Osteoblast (primary cell): ENCODE data around the gene SART3. TPM values are rescaled to one million over a fixed set of nuclear protein-coding genes. Genes with fewer than 3 reads are reported as not detected.
"Not testable (repeated sequence)": the region's sequence is repeated elsewhere in the genome, so short reads cannot be mapped to it uniquely, and the experiment has no call there.

ENCODE experiments used
- DNase-seq: peaks from one replicate; pipeline ENCODE4 v3.0.0; 2011; ENCODE audit warnings: low spot score, mixed read lengths; ENCODE audit not compliant: insufficient read length; ENCODE audit errors: missing footprints
- H2AFZ ChIP-seq: 2 replicates; pipeline ENCODE4 v1.6.0; 2011; ENCODE audit warnings: mild to moderate bottlenecking, low read length
- H3K27ac ChIP-seq: 2 replicates; pipeline ENCODE4 v1.5.1; 2011; ENCODE audit warnings: mild to moderate bottlenecking, low read depth, low read length, moderate library complexity
- H3K27me3 ChIP-seq: 2 replicates; pipeline ENCODE4 v1.6.0; 2012; ENCODE audit warnings: mild to moderate bottlenecking, control low read depth, inconsistent platforms, low read length, moderate library complexity; ENCODE audit not compliant: insufficient read depth
- H3K36me3 ChIP-seq: 2 replicates; pipeline ENCODE4 v1.5.1; 2011; ENCODE audit warnings: mild to moderate bottlenecking, low read length, control low read depth, moderate library complexity; ENCODE audit not compliant: insufficient read depth
- H3K4me1 ChIP-seq: 2 replicates; pipeline ENCODE4 v1.5.1; 2011; ENCODE audit warnings: mild to moderate bottlenecking, low read length, control low read depth, moderate library complexity; ENCODE audit not compliant: insufficient read depth
- H3K4me2 ChIP-seq: 2 replicates; pipeline ENCODE4 v1.6.0; 2011; ENCODE audit warnings: mild to moderate bottlenecking, low read length; ENCODE audit not compliant: insufficient read depth
- H3K4me3 ChIP-seq: fragments of 200-600 bp; sonication (generic); 3 replicates; pipeline ENCODE4 v1.5.1; 2012; ENCODE audit warnings: mild to moderate bottlenecking, low read length, inconsistent platforms; ENCODE audit not compliant: insufficient read depth
- H3K79me2 ChIP-seq: 2 replicates; pipeline ENCODE4 v1.6.0; 2012; ENCODE audit warnings: mild to moderate bottlenecking, low read length, control low read depth, inconsistent platforms; ENCODE audit not compliant: insufficient read depth
- H3K9me3 ChIP-seq: 2 replicates; pipeline ENCODE4 v1.5.1; 2011; ENCODE audit warnings: low read depth, low read length, control low read depth
- H4K20me1 ChIP-seq: 2 replicates; pipeline ENCODE4 v1.6.0; 2012; ENCODE audit warnings: mild to moderate bottlenecking, low read length, control low read depth; ENCODE audit not compliant: insufficient read depth
- CTCF ChIP-seq: IDR thresholded peaks from 2 replicates; pipeline ENCODE4 v1.5.1; 2011; ENCODE audit warnings: mild to moderate bottlenecking, low read depth, low read length, moderate library complexity; ENCODE audit errors: extremely low read depth
- total RNA-seq: library from RNA; depleted of rRNA; stranded (reverse); fragments of >200 nt; gene quantifications from 2 replicates; pipeline ENCODE4 v1.2.3, GENCODE V29; 2012

The SART3 gene
- total RNA-seq, 1 donor: 57.9 TPM

DNA sequence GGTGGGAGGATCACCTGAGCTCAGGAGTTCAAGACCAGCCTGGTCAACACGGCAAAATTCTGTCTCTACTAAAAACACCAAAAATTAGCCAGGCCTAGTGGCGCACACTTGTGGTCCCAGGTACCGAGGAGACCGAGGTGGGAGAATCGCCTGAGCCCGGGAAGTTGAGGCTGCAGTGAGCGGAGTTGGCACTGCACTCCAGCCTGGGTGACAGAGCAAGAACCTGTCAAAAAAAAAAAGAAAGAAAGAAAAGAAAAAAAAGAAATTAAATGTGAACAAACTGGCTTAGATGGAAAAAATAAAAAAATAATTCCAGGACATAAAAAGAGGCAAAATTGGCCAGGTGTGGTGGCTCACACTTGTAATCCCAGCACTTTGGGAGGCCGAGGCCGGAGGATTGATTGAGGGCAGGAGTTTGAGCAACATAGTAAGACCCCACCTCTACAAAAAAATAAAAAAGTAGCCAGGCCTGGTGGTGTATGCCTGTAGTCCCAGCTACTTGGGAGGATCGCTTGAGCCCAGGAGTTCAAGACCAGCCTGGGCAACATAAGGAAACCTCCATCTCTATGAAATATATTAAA, 33.4 kb upstream of the SART3 start:
- Histone ChIP-seq H3K4me1 (peaks cover 8% of the 10 kb centered on the region), H3K9me3 (no peaks in the 10 kb centered on the region), H3K79me2 (peaks cover 8% of the 10 kb centered on the region), H3K36me3 (peaks cover 4% of the 10 kb centered on the region), H3K27ac (no peak overlapping the region), H3K27me3 (no peaks in the 10 kb centered on the region), H2AFZ (no peak overlapping the region), H3K4me2 (no peak overlapping the region), H4K20me1 (peaks cover 3% of the 10 kb centered on the region), H3K4me3 (no peak overlapping the region)
- DNase-seq: no peak
- TF ChIP-seq CTCF: no peak

DNA sequence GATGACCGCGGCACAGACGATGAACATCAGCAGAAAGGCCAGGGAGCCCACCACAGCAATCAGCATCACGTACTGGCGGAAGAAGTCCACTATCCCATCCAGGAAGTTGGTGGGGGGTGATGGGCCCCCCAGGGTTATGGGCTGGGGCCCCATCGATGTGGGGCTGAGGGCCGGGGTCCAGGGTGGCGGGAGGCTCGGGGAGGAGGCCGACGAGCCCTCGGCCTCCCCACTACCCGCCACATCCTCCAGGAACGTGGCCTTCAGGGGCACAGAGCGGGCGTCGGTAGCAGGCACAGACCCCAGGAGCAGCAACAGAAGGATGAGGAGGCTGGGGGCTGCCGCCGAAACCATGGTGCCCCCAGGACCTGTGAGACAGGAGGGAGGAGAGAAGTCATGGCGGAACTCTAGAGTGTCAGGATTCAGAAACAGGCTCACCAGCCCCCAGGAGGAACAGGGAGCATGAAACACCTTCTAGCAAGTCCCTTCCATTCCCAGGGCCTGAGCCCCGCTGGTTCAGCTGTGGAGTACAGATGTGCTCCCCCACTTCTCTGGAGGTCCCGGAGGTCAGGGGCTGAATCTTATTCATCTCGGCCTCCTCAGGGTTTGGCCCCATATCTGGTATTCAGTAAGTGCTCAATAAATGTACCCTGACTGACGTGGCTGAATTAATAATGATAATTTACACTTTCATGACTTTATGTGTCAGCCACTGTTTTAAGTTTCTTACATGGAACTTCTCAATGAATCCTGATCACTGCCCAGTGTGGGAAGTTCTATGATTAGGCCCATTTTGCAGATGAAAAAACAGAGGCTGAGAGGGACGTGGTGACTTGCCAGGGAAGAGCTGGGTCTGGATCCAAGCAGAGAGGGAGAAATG, 31.3 kb upstream of the SART3 start:
- Histone ChIP-seq H2AFZ (no peak overlapping the region), H3K27me3 (no peaks in the 10 kb centered on the region), H3K79me2 (peaks cover 8% of the 10 kb centered on the region), H3K36me3 (peaks cover 4% of the 10 kb centered on the region), H3K4me3 (no peak overlapping the region), H4K20me1 (peaks cover 3% of the 10 kb centered on the region), H3K27ac (no peak overlapping the region), H3K9me3 (no peaks in the 10 kb centered on the region), H3K4me1 (peaks cover 6% of the 10 kb centered on the region), H3K4me2 (no peak overlapping the region)
- peak; percentile 66 for DNase-seq
- TF ChIP-seq CTCF: no peak

DNA sequence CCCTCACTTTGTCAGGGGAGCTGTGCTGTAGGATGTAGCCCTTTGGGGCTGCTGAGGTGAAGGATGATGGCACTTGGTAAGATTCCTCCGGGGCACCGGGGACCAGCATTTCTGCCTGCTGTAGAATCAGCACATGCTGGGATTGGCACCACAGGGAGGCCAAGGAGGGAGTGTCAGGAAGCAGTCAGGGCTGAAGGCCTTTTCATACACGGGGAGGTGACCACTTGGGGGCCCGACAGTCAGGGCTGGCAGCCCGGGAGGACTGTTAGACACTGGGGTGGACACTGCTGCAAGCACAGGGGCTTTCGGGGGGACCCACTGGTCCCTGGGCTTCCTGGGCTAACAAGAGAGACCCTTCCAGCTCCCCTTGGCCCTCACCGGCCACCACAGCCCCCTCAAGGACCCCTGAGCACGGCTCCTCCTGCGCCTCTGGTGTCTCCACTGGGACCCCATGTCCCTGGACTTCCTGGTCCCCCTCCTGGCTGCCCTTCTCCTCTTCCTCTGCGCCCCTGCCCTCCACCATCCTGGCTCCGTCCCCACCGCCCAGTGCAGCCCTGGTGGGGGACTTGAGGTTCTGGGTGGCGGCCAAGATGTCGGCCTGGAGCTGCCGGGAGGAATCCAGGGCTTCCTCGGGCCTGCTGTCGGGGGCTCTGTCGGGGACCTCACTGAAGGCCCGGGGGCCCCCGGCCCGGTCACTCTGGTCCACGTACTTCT, 30.5 kb upstream of the SART3 start:
- Histone ChIP-seq H2AFZ (no peak overlapping the region), H4K20me1 (peaks cover 3% of the 10 kb centered on the region), H3K4me1 (no peaks in the 10 kb centered on the region), H3K36me3 (peaks cover 4% of the 10 kb centered on the region), H3K4me2 (no peak overlapping the region), H3K4me3 (no peak overlapping the region), H3K79me2 (peaks cover 4% of the 10 kb centered on the region), H3K9me3 (no peaks in the 10 kb centered on the region), H3K27ac (no peak overlapping the region), H3K27me3 (no peaks in the 10 kb centered on the region)
- peak; percentile 42 for DNase-seq
- TF ChIP-seq CTCF: no peak

- DNase-seq, H3K4me3 ChIP-seq, H3K79me2 ChIP-seq, H2AFZ ChIP-seq, H3K36me3 ChIP-seq, H3K27me3 ChIP-seq, H3K9me3 ChIP-seq, H3K27ac ChIP-seq, H4K20me1 ChIP-seq, H3K4me2 ChIP-seq, H3K4me1 ChIP-seq: not testable (repeated sequence)
Measured at GRCh38 chr12:108590463-108590862, 29.5 kb upstream of the SART3 start.
